AG08396 (cell line): ENCODE data around the gene MRPL28.
"Not testable (repeated sequence)": the region's sequence is repeated elsewhere in the genome, so short reads cannot be mapped to it uniquely, and the experiment has no call there.

Experiments
- DNase-seq: peaks from one replicate; pipeline ENCODE4 v3.0.0; 2012; ENCODE audit warnings: low spot score, mixed read lengths

The MRPL28 gene

DNA sequence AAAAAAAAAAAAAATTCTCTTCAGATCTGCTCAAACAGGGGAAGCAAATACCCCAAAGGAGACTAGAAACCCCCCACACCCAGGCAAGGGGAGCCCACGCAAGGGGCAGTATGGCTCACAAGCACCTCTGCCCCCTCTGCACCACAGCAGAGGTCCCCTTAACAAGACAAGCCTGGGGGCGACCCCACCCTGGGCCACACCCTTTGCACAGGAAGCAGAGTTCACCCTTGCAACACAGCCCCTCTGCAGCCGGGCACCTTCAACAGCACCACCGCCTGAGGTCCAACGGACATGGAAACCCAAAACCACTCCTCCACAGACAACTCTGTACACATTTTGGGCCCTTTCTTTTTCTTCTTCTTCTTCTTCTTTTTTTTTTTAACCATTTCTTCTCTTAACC lies 30.7 kb downstream of the MRPL28 start:
- DNase-seq = no peak

DNA sequence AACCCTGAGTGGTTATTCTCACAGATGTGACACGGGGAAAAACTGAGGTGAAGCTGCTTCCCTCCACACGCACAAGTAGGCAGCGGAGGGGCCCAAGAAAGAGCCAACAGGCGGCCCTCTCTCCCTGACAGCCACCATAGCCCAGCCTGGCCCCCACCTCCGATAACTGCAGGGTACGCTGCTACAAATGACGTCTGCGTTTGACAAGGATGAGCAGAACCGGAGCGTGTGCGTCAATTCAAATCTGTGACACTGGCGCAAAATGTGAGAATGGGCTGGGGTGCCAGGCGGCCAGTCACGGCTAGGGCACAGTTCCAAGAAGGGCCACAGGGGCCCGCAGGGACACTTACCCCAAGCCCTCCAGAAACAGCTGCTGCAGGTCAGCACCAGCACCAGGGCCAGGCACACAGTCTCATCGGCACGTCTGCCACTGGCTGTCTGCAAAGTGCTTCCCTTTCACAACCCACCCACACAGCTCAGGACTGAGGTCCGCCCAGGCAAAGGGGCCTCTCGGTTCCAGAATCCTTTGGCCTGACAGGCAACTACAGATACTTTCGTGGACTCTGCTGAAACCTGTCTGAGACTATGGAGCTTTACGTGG lies 32.3 kb downstream of the MRPL28 start:
- no peak for DNase-seq

DNA sequence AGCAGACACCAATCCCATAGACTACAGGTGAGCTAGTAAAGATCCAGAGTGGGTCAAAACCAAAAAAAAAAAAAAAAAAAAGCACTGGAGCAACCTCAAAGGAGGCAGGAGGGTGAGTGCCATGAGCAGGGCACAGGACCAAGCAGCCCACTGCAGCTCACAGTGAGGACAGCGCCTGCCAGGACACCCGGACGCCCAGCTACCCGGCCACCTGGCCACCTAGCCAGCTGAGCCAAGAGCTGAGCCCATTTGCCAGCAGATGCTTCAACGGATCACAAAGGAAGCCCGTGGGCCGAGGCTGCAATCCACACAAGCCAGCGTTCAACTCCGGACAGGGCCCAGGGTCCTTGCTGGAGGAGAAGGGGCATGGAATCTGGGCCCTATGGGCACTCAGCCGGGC lies 32.9 kb downstream of the MRPL28 start:
- no peak for DNase-seq

DNA sequence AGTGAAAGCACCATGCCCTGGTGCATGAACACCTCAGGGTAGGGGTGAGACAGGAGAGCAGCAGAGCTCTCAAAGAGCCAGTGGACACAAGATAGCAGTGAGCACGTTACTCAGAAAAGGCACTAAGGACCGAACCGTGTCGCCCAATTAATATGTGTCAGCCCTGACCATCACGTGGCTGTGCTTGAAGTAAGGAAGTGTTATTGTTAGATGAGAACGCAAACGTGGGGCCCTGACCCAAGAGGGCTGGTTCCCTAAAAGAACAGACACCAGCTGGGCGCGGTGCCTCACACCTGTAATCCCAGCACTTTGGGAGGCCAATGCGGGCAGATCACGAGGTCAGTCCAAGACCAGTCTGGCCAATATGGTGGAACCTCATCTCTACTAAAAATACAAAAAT lies 34.1 kb downstream of the MRPL28 start:
- DNase-seq = no peak

DNA sequence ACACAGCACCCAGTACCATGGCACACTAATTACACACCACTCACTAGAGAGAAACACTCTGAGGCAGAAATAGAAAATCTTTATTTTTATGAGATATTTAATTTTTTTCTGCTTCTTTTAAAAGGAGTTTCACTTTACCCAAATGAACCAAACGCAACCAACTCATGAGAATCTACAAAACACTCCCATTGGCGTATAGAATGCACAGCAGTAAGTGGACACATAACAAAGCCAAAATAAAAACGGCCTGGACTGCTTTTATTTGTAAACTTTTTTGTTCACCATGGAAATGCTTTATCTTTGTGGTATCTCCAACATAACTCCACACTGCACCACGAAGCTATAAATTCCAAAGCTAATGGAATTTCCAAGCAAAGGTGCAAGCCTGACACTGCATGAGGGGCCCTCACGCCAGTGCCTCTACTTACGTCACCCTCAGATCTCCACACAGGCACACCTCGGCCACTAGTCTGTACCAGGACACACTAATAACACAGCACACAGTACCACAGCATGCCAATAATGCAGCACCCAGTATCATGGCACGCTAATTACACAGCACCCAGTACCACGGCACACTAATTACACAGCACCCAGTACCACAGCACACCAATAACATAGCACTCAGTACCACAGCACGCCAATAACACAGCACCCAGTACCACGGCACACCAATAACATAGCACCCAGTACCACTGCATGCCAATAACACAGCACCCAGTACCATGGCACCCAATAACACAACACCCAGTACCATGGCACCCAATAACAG lies 35.3 kb downstream of the MRPL28 start:
- DNase-seq = not testable (repeated sequence)

DNA sequence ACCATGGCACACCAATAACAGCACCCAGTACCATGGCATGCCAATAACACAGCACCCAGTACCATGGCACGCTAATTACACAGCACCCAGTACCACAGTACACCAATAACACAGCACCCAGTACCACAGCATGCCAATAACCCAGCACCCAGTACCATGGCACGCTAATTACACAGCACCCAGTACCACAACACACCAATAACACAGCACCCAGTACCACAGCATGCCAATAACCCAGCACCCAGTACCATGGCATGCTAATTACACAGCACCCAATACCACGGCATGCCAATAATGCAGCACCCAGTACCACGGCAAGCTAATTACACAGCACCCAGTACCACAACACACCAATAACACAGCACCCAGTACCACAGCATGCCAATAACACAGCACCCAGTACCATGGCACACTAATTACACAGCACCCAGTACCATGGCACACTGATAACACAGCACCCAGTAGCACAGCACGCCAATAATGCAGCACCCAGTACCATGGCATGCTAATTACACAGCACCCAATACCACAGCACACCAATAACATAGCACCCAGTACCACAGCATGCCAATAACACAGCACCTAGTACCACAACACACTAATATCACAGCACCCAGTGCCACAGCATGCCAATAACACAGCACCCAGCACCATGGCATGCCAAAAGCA lies 36.0 kb downstream of the MRPL28 start:
- not testable (repeated sequence) for DNase-seq

DNA sequence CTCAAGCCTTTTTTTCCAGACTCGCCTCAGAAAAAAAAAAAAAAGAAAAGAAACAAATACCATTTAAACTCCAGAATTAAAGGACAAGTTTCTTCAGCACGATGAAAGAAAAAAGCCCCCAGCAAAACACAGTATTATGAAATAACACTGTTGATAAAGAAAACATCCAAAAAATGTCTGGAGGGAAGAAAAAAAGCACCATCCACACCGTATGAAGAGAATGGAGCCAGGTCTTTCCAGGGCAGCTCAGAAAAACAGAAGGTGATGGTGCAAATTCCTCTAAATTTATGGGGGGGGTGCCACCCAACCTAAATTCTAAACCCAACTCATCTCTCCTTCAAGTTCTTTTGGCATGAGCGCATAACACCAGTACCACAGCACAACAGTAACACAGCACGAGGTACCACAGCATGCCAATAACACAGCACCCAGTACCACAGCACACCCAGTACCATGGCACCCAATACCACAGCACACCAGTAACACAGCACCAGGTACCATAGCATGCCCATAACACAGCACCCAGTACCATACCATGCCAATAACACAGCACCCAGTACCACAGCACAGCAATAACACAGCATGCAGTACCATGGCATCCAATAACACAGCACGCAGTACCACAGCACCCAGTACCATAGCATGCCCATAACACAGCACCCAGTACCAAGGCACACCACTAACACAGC lies 36.8 kb downstream of the MRPL28 start:
- no peak for DNase-seq

DNA sequence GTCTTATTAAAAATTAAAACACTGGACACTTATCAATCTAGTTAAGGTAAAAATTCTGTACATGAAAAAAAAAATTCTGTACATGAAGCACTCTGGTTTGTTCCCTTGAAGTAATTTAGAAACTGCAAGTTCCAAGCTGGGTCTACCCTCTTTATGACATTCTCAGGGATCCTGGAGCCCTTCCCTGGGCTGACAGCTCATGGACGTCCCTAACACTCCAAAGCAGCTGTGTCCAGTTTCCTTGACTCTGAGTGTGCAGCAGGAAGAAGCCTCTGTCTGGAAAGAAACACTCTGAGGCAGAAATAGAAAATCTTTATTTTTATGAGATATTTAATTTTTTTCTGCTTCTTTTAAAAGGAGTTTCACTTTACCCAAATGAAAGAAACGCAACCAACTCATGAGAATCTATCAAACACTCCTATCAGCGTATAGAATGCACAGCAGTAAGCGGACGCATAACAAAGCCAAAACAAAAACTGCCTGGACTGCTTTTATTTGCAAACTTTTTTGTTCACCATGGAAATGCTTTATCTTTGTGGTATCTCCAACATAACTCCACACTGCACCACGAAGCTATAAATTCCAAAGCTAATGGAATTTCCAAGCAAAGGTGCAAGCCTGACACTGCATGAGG lies 39.0 kb downstream of the MRPL28 start:
- DNase-seq = peak; percentile 55

DNA sequence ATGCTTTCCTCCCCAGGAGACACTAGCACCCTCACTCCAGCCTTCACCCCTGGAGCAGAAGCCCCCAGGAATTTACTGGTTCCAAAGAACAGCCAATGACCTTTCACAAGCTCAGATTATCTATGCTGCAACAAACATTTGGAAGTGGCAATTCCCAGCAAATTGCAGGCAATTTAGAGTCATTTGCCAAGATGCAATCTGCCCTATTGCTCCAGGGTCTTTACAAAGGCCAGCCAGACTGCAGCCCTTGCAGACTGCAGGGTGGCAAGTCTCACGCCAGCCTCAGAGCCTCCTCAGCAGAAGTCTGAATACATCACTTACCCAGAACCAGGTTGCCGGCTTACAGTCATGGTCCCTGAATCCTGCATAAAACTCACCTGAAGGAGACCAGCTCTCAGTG lies 39.6 kb downstream of the MRPL28 start:
- DNase-seq = no peak

DNA sequence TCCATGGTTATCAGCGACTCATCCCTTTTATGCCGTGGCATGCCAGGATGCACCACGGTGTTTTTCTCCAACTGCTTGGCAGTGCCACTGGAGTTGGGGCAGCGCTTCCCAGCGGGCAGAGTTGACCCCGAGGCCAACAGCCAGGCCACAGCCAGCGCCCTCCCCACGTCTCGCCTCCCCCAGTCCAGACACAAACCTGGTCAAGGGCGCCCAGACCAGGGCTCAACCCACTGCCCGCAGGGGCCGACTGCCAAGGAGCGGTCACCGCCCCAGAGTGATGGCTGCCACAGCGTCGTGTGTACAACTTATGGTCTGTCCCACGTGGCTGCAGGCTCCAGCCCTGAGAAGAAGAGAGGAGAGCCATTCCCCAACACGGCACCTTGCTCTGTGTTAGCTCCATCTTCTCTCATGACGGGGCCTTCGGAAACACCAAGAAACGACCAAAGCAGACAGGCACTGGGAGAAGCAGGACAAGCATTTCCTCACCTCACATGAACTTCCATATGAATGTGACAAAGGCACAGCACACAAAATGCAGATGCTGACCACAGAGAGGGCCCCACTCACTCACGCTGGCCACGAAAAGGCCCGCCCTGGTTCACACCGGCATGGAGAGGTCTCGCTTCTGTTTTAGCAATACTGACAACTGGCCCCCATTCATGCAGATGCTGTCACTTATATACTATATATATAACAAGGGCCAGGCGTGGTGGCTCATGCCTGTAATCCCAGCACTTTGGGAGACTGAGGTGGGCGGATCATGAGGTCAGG lies 44.8 kb downstream of the MRPL28 start:
- no peak for DNase-seq

DNA sequence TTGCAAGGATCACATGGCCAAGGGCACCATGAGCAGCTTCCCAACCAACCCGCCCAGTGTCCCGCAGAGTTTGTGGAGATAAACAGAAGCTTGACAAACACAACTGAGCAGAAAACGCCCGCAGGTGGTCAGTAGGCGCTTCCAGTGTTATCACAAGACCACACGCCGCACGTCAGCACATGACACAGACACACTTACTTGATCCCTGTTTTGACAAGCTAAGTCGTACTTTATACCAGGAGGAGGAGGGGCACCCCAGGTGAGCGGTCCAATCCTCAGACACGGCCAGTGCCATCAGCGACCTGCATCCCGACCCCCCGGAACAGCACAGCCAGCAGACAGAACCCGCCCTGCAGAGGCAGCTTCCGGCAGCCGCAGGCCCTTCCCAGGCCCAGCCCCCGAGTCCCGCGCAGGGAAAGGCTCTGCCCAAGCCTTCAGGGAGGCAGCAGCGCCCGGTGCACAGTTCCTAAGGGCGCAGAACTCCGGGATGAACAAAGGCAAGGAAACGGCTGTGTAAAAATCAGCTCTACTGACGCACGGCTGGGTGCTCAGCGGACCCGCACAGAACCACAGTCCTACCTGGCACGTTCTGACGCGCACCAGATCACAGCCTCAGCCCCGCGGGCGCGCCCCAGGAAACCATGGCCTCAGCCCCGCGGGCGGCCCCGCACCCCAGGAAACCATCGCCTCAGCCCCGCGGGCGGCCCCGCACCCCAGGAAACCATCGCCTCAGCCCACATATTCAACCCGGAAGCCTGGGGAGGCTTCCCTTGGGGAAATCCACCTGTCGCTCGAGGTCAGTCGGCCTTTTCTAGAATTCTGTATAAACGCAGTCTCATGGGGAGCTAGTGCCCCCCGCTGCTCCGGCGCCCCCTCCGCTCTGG lies 45.6 kb downstream of the MRPL28 start:
- DNase-seq = no peak

DNA sequence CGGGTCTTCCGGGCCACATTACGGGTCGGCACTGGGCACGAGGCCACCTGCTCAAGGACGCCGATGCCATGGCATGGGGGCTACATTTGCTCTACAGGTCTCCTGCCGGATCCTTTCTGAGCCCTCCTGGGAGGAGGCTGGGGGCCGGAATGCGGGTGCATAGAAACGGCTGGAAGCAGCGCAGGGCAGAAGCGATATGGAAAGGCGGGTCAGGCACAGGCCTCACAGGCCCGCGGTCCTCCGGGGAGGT lies 46.2 kb downstream of the MRPL28 start:
- no peak for DNase-seq

DNA sequence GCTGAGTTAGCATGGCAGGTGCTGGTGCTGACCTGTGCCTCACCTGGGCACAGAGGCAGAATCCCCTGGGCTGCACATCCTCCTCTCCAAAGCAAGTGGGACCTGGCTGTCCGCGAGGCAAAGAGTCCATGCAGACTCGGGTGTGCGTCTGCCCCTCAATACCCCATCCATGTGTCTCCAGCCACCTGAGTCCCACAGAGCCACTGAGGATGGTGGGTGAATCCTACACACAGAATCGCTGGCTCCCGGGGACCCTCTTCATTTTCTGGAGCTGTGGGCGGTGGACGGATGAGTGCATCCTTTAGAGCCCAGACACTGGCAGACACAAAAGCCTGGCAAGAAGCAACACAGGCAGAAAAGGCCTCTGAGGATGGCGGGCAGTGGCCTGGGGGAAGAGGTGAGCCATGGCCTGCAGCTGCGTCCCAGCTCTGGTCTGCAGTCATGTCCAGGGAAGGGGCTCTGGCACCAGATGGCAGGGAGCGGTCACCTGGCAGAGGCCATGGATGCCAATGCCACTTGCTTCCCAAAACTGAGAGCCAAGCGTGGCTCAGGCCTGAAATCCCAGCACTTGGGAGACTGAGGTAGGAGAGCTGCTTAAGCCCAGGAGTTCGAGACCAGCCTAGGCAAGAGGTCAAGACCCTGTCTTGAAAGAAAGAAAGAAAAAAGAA lies 47.7 kb downstream of the MRPL28 start:
- no peak for DNase-seq

DNA sequence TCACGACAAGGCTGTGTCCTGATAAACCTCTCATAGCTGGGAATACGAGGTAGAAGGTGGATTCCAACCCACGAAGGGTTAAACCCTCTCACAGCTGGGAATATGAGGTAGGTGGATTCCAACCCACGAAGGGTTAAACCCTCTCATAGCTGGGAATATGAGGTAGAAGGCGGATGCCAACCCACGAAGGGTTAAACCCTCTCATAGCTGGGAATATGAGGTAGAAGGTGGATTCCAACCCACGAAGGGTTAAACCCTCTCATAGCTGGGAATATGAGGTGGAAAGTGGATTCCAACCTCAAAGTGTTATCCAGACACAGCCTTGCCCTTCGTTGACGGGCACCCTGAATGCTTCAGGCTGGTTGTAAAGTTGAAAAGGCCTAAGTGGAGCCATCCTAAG lies 48.8 kb downstream of the MRPL28 start:
- DNase-seq = no peak

DNA sequence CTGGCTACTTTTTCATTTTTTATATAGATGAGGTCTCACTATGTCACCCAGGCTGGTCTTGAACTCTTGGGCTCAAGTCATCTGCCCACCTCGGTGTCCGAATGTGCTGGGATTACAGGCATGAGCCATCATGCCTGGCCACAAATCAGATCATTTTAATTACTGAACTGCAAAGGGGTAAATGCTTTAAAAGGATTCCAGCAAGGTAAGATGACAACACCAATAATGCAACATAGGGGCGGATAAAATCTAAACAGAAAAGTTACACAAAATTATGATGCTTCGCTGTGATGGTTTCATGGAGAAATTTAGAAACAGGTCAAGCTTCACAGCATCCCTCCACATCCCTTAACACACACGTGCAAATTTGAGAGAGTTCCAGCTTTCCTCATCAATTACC lies 50.1 kb downstream of the MRPL28 start:
- no peak for DNase-seq

DNA sequence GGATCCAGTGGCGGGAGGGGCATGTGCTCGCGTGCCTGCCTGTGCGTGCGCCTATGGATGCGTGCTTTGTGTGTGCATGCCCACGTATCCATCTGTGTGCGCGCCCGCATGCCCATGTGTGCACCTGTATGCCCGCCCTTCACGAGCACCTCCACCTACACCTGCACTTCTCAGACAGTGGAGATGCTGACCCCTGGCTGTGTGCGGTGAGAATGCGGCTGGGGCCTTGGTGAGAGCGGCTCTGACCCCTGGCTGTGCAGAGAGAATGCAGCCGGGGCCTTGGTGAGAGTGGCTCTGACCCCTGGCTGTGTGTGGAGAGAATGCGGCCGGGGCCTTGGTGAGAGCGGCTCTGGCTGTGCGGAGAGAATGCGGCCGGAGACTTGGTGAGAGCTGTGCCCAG lies 51.7 kb downstream of the MRPL28 start:
- DNase-seq = no peak

DNA sequence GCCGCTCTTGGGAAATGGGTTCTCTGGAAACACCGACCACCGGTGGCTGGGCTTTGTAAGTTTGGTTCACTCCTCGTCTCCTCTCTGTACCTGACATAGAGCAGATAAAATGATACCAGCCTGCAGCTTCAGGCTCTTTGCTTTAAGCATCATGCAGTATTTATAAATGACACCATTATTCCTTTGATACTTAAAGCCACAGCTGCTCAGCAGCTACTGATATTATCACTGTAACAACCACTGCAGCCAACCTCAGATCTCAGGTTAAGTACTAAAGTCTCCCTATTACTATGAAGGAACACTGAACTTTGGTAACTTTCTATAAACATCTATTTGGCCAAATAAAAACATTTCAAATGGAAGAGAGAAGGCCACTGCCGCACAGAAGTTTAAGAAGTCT lies 52.8 kb downstream of the MRPL28 start:
- DNase-seq = no peak
